Stimulated activated CD4-positive, alpha-beta T cell treated with anti-CD3 and anti-CD28 coated beads, Interleukin-2, amount 100 ng/mL, for 48 hours (primary cell): Measurements from ENCODE around the gene COBL.

Experiments
- DNase-seq, 2 donors: peaks; one replicate each; pipeline ENCODE4 v3.0.0-alpha.2; 2020

Gene COBL

GRCh38 chr7:50977421-50977820, 339.2 kb downstream of the COBL start:
- no peak for DNase-seq

DNA sequence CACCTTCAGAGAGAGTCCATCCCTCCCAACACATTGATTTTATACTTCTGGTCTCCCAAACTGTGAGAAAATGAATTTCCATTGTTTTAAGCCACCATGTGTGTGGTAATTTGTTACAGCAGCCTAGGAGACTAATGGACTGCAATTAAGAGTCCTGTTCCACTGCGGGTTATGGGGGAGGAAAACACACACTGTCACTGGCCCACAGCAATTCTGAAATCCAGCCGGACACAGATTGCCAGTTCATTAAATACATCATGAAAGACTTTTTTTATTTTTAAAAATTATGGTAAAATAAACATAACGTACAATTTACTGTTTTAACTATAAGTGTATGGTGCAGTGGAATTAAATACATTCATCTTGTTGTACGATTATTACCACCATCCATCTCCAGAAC, 340.5 kb downstream of the COBL start:
- DNase-seq = no peak

- no peak for DNase-seq
Measured at GRCh38 chr7:50974240-50974639, 342.4 kb downstream of the COBL start.

DNA sequence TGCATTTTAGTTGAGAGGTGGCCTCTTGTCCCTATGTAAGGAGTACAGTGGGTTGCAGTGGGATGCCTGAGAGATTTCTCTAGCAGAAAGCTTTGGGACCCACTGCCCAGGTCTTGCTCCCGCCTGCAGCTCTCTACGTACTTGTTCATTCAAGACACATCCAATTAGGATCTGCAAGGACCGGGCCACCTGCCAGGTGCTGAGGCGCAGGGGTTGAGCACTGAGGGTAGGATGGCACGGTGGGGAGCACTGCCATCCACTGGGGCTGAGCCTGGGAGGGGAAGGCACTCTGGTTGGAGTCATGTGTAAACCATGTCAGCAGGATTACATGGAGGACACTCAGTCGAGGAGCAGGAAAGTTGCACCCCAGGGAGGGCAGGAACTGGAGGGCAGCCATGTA, 342.8 kb downstream of the COBL start:
- no peak for DNase-seq

GRCh38 chr7:50970092-50970491, 346.5 kb downstream of the COBL start:
- no peak for DNase-seq
